Ishikawa (cell line): ENCODE data around the gene LRRC17.

ENCODE experiments used
- CEBPB ChIP-seq: IDR thresholded peaks from 2 replicates; pipeline ENCODE4 v1.6.1; 2012
- CREB1 ChIP-seq: IDR thresholded peaks from 2 replicates; pipeline ENCODE4 v1.6.1; 2012; ENCODE audit warnings: low read depth
- EGR1 ChIP-seq: IDR thresholded peaks from 2 replicates; pipeline ENCODE4 v1.6.1; 2012
- EP300 ChIP-seq: IDR thresholded peaks from 2 replicates; pipeline ENCODE4 v1.6.1; 2012; ENCODE audit warnings: borderline replicate concordance
- FOXM1 ChIP-seq: IDR thresholded peaks from 2 replicates; pipeline ENCODE4 v1.6.1; 2012; ENCODE audit warnings: low read depth, borderline replicate concordance
- NFIC ChIP-seq: IDR thresholded peaks from 2 replicates; pipeline ENCODE4 v1.6.1; 2012
- RAD21 ChIP-seq: IDR thresholded peaks from 2 replicates; pipeline ENCODE4 v1.6.1; 2012; ENCODE audit warnings: low read depth
- TAF1 ChIP-seq: IDR thresholded peaks from 2 replicates; pipeline ENCODE4 v1.6.1; 2012; ENCODE audit warnings: low read depth, mild to moderate bottlenecking
- TCF12 ChIP-seq: IDR thresholded peaks from 2 replicates; pipeline ENCODE4 v1.6.1; 2012; ENCODE audit warnings: low read depth
- TEAD4 ChIP-seq: IDR thresholded peaks from 2 replicates; pipeline ENCODE4 v1.6.1; 2012
- YY1 ChIP-seq: IDR thresholded peaks from 2 replicates; pipeline ENCODE4 v1.6.1; 2012; ENCODE audit warnings: low read depth
- ZBTB7A ChIP-seq: IDR thresholded peaks from 2 replicates; pipeline ENCODE4 v1.6.1; 2012; ENCODE audit warnings: low read depth
- TF ChIP-seq, protein P1 (sequence below): IDR thresholded peaks from 2 replicates; pipeline ENCODE4 v1.6.1; 2012; ENCODE audit warnings: low read depth, mild to moderate bottlenecking
- TF ChIP-seq, protein P2 (sequence below): IDR thresholded peaks from 2 replicates; pipeline ENCODE4 v1.6.1; 2012
- TF ChIP-seq, protein P3 (sequence below): IDR thresholded peaks from 2 replicates; pipeline ENCODE4 v1.6.1; 2012

The LRRC17 gene

DNA sequence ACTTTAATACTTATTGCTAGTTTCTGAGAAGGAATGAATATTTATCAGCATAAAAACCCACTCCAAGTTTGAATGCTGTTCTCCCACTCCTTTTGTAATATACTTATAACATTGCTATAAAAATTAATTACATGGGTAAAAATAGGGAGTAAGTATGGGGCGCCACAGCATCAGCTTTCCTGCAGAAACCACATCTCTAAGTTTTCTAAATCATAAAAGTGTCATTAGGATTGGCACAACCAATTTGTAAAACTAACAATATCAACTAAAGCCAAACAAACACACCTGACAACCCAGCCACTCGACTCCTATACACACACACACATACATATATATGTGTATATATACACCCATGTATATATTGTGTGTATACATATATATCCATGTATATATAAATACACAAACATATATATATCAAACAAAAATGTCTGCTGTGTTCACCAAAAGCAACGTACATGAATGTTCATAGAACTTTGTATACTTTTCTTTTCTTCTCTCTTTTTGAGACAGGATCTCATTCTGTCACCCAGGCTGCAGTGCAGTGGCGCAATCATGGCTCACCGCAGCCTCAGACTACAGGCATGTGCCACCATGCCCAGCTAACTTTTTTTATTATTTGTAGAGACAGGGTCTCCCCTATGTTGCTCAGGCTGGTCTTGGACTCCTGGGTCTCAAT, 14.8 kb upstream of the LRRC17 start:
- TF ChIP-seq TCF12 = no peak
- no peak for TF ChIP-seq EP300
- TF ChIP-seq NFIC = no peak
- TF ChIP-seq CREB1 = no peak
- no peak for TF ChIP-seq CEBPB
- no peak for TF ChIP-seq RAD21

DNA sequence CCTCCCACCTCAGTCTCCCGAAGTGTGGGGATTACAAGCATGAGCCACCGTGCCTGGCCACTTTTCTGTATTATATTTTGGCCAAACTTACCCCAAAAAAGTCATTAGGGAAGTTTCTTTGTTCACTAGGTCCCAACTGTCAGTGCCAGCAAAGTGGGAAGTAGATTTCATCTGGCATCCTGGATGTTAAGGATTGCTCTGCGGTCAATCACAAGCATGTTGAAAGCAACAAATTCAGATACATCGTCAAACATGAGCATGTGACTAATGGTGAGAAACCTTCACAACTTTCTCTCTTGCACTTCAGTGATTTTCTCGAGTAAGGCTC, 14.3 kb upstream of the LRRC17 start:
- TF ChIP-seq EP300 (no peak), TCF12 (no peak), YY1 (no peak), EGR1 (no peak), NFIC (no peak), FOXM1 (no peak)

DNA sequence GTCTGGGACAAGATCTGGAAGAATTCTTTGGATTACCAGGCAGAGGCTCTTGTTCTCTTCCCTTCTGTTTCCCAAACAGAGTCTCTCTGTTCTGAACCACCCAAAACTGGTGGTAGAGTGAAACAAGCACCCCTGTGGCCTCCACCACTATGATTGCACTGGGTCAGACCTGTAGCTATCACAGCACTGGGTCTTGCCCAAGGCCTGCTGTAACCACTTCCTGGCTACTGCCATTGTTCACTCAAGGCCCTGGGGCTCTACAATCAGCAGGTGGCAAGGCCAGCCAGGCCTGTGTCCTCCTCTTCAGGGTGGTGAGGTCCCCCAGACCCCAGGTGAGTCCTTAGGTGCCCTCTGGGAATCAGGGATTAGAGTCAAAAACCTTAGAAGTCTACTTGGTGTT, 4.1 kb upstream of the LRRC17 start:
- TF ChIP-seq, protein P1, sequence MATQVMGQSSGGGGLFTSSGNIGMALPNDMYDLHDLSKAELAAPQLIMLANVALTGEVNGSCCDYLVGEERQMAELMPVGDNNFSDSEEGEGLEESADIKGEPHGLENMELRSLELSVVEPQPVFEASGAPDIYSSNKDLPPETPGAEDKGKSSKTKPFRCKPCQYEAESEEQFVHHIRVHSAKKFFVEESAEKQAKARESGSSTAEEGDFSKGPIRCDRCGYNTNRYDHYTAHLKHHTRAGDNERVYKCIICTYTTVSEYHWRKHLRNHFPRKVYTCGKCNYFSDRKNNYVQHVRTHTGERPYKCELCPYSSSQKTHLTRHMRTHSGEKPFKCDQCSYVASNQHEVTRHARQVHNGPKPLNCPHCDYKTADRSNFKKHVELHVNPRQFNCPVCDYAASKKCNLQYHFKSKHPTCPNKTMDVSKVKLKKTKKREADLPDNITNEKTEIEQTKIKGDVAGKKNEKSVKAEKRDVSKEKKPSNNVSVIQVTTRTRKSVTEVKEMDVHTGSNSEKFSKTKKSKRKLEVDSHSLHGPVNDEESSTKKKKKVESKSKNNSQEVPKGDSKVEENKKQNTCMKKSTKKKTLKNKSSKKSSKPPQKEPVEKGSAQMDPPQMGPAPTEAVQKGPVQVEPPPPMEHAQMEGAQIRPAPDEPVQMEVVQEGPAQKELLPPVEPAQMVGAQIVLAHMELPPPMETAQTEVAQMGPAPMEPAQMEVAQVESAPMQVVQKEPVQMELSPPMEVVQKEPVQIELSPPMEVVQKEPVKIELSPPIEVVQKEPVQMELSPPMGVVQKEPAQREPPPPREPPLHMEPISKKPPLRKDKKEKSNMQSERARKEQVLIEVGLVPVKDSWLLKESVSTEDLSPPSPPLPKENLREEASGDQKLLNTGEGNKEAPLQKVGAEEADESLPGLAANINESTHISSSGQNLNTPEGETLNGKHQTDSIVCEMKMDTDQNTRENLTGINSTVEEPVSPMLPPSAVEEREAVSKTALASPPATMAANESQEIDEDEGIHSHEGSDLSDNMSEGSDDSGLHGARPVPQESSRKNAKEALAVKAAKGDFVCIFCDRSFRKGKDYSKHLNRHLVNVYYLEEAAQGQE = no peak
- no peak for TF ChIP-seq ZBTB7A
- TF ChIP-seq TCF12 = no peak
- no peak for TF ChIP-seq YY1
- TF ChIP-seq TAF1 = no peak
- TF ChIP-seq CREB1 = no peak
- TF ChIP-seq EP300 = no peak
- TF ChIP-seq RAD21 = no peak
- TF ChIP-seq, protein P2, sequence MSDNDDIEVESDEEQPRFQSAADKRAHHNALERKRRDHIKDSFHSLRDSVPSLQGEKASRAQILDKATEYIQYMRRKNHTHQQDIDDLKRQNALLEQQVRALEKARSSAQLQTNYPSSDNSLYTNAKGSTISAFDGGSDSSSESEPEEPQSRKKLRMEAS = no peak
- TF ChIP-seq, protein P3, sequence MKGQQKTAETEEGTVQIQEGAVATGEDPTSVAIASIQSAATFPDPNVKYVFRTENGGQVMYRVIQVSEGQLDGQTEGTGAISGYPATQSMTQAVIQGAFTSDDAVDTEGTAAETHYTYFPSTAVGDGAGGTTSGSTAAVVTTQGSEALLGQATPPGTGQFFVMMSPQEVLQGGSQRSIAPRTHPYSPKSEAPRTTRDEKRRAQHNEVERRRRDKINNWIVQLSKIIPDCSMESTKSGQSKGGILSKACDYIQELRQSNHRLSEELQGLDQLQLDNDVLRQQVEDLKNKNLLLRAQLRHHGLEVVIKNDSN = no peak
- TF ChIP-seq CEBPB = no peak
- no peak for TF ChIP-seq EGR1
- no peak for TF ChIP-seq FOXM1
- TF ChIP-seq NFIC = no peak
- TF ChIP-seq TEAD4 = no peak

DNA sequence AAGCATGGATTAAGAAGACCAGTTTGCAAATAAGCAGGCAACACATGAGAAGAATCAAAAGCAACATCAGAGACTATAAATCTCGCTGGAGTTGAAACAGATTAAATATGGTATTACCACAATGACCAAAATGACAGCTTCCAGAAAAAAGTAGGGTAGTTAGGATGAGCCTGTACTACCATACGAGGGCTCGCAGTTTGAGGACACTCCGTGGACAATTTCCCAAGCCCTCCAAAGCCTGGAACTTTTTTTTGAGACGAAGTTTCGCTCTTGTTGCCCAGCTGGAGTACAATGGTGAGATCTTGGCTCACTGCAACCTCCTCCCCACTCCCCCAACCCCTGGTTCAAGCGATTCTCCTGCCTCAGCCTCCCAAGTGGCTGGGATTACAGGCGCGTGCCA, 1.0 kb downstream of the LRRC17 start:
- TF ChIP-seq FOXM1 = no peak
- TF ChIP-seq, protein P1 = no peak
- TF ChIP-seq TCF12 = no peak
- TF ChIP-seq RAD21 = no peak
- TF ChIP-seq YY1 = no peak
- no peak for TF ChIP-seq EGR1
- no peak for TF ChIP-seq CREB1
- TF ChIP-seq TAF1 = no peak
- TF ChIP-seq CEBPB = no peak
- TF ChIP-seq, protein P3 = no peak
- TF ChIP-seq, protein P2 = no peak
- TF ChIP-seq ZBTB7A = no peak
- no peak for TF ChIP-seq TEAD4

DNA sequence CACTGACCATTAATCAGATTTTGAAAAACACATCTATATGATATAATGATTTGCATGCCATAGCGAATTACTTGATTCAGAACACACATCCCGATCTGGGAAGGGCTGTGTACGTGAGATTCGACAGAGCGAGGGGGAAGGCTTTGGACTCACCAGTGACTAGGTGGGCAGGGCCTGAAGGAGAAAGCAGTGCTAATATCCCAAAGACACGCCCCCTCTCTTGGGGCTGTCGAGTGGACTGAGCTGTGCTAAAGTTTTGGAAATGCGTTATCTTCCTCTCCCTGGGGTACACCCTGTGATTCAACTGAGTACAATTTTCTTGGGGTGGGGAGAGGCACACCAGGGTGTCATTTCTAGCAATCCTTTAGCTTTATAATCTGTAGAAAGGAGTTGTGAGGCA, 1.8 kb downstream of the LRRC17 start:
- TF ChIP-seq YY1 (no peak), CREB1 (no peak), TCF12 (no peak), EGR1 (no peak), EP300 (no peak), TEAD4 (no peak), NFIC (no peak), FOXM1 (no peak), CEBPB (no peak), TAF1 (no peak), ZBTB7A (no peak), RAD21 (no peak)
- TF ChIP-seq, protein P3 = no peak
- TF ChIP-seq, protein P2 = no peak
- TF ChIP-seq, protein P1 = no peak
